RWPE2 (cell line): ENCODE measurements around the gene SNU13.

ENCODE experiments used
- ATAC-seq: fragments of 200-7000 bp; cut with Tn5 transposase; 3 replicates; pipeline ENCODE4 v1.9.1; 2021; ENCODE audit warnings: low read depth
- DNase-seq: peaks from one replicate; pipeline ENCODE4 v3.0.0-alpha.2; 2020; ENCODE audit warnings: low spot score
- H3K27ac ChIP-seq: fragments of 450-650 bp; 2 replicates; pipeline ENCODE4 v1.5.1; 2017; ENCODE audit warnings: mild to moderate bottlenecking; ENCODE audit not compliant: poor library complexity, severe bottlenecking
- H3K27me3 ChIP-seq: fragments of 250-450 bp; sonication (Bioruptor Pico); 2 replicates; pipeline ENCODE4 v1.5.1; 2021; ENCODE audit warnings: mild to moderate bottlenecking, moderate library complexity; ENCODE audit not compliant: insufficient read depth, poor library complexity, severe bottlenecking
- H3K36me3 ChIP-seq: fragments of 250-450 bp; sonication (Bioruptor Pico); 2 replicates; pipeline ENCODE4 v1.5.1; 2020; ENCODE audit warnings: low read depth, mild to moderate bottlenecking, moderate library complexity
- H3K4me1 ChIP-seq: fragments of 250-450 bp; sonication (Bioruptor Pico); 2 replicates; pipeline ENCODE4 v1.5.1; 2021; ENCODE audit warnings: mild to moderate bottlenecking, moderate library complexity; ENCODE audit not compliant: insufficient read depth, poor library complexity, severe bottlenecking
- H3K4me3 ChIP-seq: fragments of 250-450 bp; sonication (Bioruptor Pico); 2 replicates; pipeline ENCODE4 v1.5.1; 2021; ENCODE audit warnings: mild to moderate bottlenecking, moderate library complexity; ENCODE audit not compliant: severe bottlenecking
- H3K9me3 ChIP-seq: fragments of 250-450 bp; sonication (Bioruptor Pico); 2 replicates; pipeline ENCODE4 v1.5.1; 2021; ENCODE audit warnings: mild to moderate bottlenecking, moderate library complexity; ENCODE audit not compliant: severe bottlenecking
- CTCF ChIP-seq: fragments of 450-650 bp; IDR thresholded peaks from one replicate; pipeline ENCODE4 v1.5.1; 2017; ENCODE audit warnings: mild to moderate bottlenecking, moderate library complexity; ENCODE audit not compliant: poor library complexity, severe bottlenecking

The SNU13 gene

DNA sequence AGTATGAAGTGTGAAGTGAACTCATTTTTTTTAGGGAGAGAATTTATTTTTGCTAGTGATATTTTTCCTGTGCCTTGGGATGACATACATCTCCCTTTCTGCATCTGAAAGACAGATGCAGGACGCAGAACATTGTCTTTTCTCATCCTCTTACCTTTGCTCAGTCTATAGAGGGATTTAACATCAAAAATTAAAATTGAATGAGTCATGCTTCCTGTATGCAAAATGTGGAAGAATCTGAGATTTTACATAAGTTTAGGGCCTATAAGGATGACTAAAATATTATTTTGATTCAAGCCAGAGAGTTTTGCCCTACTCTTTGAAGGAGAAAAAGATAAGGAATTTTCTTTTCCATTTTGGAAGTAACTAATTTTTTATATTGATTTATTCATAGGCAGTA, 40.2 kb downstream of the SNU13 start:
- Histone ChIP-seq H3K4me3 (no peak overlapping the region), H3K36me3 (peaks cover 90% of the 10 kb centered on the region), H3K9me3 (no peaks in the 10 kb centered on the region), H3K27me3 (no peaks in the 10 kb centered on the region), H3K4me1 (no peaks in the 10 kb centered on the region), H3K27ac (no peak overlapping the region)
- TF ChIP-seq CTCF: no peak
- ATAC-seq (no peak), DNase-seq (no peak)

GRCh38 chr22:41647771-41648170, 40.9 kb downstream of the SNU13 start:
- no peaks in the 10 kb centered on the region for H3K9me3 ChIP-seq
- H3K4me1 ChIP-seq: no peaks in the 10 kb centered on the region
- no peaks in the 10 kb centered on the region for H3K27me3 ChIP-seq
- no peak overlapping the region for H3K4me3 ChIP-seq
- ATAC-seq (no peak), DNase-seq (no peak)
- no peak for TF ChIP-seq CTCF
- H3K36me3 ChIP-seq: peaks cover 90% of the 10 kb centered on the region
- H3K27ac ChIP-seq: no peak overlapping the region

DNA sequence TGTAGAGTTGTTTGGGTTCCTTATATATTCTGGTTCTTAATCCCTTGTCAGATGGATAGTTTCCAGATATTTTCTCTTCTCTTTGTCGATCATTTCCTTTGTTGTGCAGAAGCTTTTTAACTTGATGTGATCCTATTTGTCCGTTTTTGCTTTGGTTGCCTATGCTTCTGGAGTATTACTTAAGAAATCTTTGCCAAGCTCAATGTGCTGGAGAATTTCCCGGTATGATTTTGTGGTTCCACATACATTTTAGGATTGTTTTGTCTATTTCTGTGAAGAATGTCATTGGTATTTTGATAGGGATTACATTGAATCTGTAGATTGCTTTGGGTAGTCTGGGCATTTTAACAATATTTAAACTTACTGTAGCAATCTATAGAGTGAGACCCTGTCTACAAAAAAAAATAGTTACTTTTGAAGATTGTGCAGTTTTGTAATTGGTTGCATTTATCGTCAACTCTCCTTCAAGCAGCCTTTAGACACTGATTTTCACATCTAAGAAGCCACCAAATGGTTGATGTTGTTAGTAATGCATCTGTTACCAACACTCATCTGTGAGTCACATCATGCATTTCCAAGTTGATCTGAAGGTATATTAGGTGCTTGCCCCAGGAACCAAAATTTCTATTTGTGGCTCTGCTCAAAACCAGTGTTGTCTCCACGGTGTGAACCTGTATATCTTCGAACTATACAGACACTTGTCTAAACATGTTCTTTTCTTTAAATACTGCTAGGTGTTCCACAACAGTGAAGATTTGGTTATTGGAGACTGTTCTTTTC, 46.1 kb downstream of the SNU13 start:
- no peak overlapping the region for H3K27ac ChIP-seq
- TF ChIP-seq CTCF: no peak
- H3K36me3 ChIP-seq: peaks cover 92% of the 10 kb centered on the region
- ATAC-seq (no peak), DNase-seq (no peak)
- H3K9me3 ChIP-seq: no peaks in the 10 kb centered on the region
- H3K4me3 ChIP-seq: no peak overlapping the region
- H3K27me3 ChIP-seq: no peaks in the 10 kb centered on the region
- no peaks in the 10 kb centered on the region for H3K4me1 ChIP-seq

DNA sequence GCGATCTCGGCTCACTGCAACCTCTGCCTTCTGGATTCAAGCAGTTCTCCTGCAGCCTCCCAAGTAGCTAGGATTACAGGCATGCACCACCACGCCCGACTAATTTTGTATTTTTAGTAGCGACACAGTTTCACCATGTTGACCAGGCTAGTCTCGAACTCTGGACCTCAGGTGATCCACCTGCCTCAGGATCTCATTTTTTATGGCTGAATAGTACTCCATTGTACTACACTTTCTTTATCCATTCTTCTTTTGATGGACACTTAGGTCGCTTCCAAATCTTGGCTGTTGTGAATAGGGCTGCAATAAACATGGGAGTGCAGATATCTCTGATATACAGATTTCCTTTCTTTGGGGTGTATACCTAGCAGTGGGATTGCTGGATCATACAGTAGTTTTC, 46.8 kb downstream of the SNU13 start:
- H3K27me3 ChIP-seq: no peaks in the 10 kb centered on the region
- H3K4me1 ChIP-seq: no peaks in the 10 kb centered on the region
- no peak for ATAC-seq
- DNase-seq: no peak
- no peak for TF ChIP-seq CTCF
- H3K27ac ChIP-seq: no peak overlapping the region
- H3K4me3 ChIP-seq: no peak overlapping the region
- H3K36me3 ChIP-seq: peaks cover 92% of the 10 kb centered on the region
- no peaks in the 10 kb centered on the region for H3K9me3 ChIP-seq

- Histone ChIP-seq H3K4me3 (no peak overlapping the region), H3K4me1 (peaks cover 7% of the 10 kb centered on the region), H3K9me3 (no peaks in the 10 kb centered on the region), H3K36me3 (peaks cover 94% of the 10 kb centered on the region), H3K27ac (no peak overlapping the region), H3K27me3 (no peaks in the 10 kb centered on the region)
- no peak for TF ChIP-seq CTCF
- ATAC-seq (no peak), DNase-seq (no peak)
Observed at GRCh38 chr22:41638748-41639147, 49.9 kb downstream of the SNU13 start.
